ENCODE data around the gene ACP1. TPM values are rescaled to one million over a fixed set of nuclear protein-coding genes. Genes with fewer than 3 reads are reported as not detected.
A peak's percentile ranks its signal among the peaks of the same experiment; 100 is the strongest.

Gene ACP1
- total RNA-seq, 4 donors from 2014 or later, result 117 to 136 (median 128) TPM

- Histone ChIP-seq H3K27ac (peak overlapping the region in 1 of 3 donors; percentile 54), H3K4me3 (replicated peaks in 1 of 3) (peak overlapping the region in 1 of 3 donors; percentile 39), H3K36me3 (no peaks in the 10 kb centered on the region), H3K4me1 (peaks cover 10 to 27% of the 10 kb centered on the region in 2 donors), H3K9me3 (no peaks in the 10 kb centered on the region), H3K27me3 (peaks cover 3% of the 10 kb centered on the region)
- WGBS, 2 donors, result 1 to 2% methylated on average over 18 to 25 of the region's 42 CpGs
- TF ChIP-seq CTCF (IDR thresholded peaks at IDR 0.05), result no peak
- TF ChIP-seq POLR2A (IDR thresholded peaks at IDR 0.05), result no peak
- intact Hi-C loops (cut with DNase I), result loop anchor here (5.0 kb wide), 1 partner anchor 42 kb away; no protein-coding TSS in a partner anchor
- no peak for DNase-seq
These were observed 24.1 kb downstream of the ACP1 start for GRCh38 chr2:288758-289361.

- intact Hi-C loops (cut with DNase I), result loop anchor here (5.0 kb wide), 1 partner anchor 42 kb away; no protein-coding TSS in a partner anchor
- H3K27ac ChIP-seq, result peak overlapping the region in 1 of 3 donors; percentile 54
- TF ChIP-seq CTCF (IDR thresholded peaks at IDR 0.05) (no peak), POLR2A (IDR thresholded peaks at IDR 0.05) (no peak)
- peak; percentile 23 to 27 for DNase-seq
- no peaks in the 10 kb centered on the region for H3K9me3 ChIP-seq
- peaks cover 10 to 27% of the 10 kb centered on the region in 2 donors for H3K4me1 ChIP-seq
- WGBS, 2 donors, result 1 to 2% methylated on average over 31 to 49 of the region's 60 CpGs
- H3K4me3 ChIP-seq (replicated peaks in 1 of 3), result peak overlapping the region; percentile 4 to 56 (median 38)
- no peaks in the 10 kb centered on the region for H3K36me3 ChIP-seq
- H3K27me3 ChIP-seq, result peaks cover 3% of the 10 kb centered on the region
These were observed 24.8 kb downstream of the ACP1 start for GRCh38 chr2:289362-290089.

- peak; percentile 70 to 77 for DNase-seq
These were observed 25.5 kb downstream of the ACP1 start for GRCh38 chr2:290090-290722.

GRCh38 chr2:295090-295489 lies 30.3 kb downstream of the ACP1 start:
- Histone ChIP-seq H3K27ac (no peak overlapping the region), H3K4me1 (no peaks in the 10 kb centered on the region), H3K9me3 (no peaks in the 10 kb centered on the region), H3K27me3 (no peaks in the 10 kb centered on the region), H3K36me3 (no peaks in the 10 kb centered on the region), H3K4me3 (replicated peaks in 1 of 3) (no peak overlapping the region)
- TF ChIP-seq CTCF (IDR thresholded peaks at IDR 0.05), result no peak
- TF ChIP-seq POLR2A (IDR thresholded peaks at IDR 0.05), result no peak
- WGBS, 2 donors, result 75 to 84% methylated on average over 5 of the region's 5 CpGs
- intact Hi-C loops (cut with DNase I), result no loop called here
- no peak for DNase-seq

More at GRCh38 chr2:290090-290722, 25.5 kb downstream of the ACP1 start:
- WGBS, 2 donors, result 10 to 11% methylated on average over 15 of the region's 15 CpGs
- Histone ChIP-seq H3K4me1 (peaks cover 10 to 27% of the 10 kb centered on the region in 2 donors), H3K9me3 (no peaks in the 10 kb centered on the region), H3K27ac (no peak overlapping the region), H3K36me3 (no peaks in the 10 kb centered on the region), H3K4me3 (replicated peaks in 1 of 3) (peak overlapping the region; percentile 4 to 56 (median 38)), H3K27me3 (peaks cover 3% of the 10 kb centered on the region)
- intact Hi-C loops (cut with DNase I), result no loop called here
- no peak for TF ChIP-seq POLR2A (IDR thresholded peaks at IDR 0.05)
- TF ChIP-seq CTCF (IDR thresholded peaks at IDR 0.05), result peak in 5 of 6 experiments; percentile 25 to 83 (median 62)
